Transverse colon (tissue), 4 donors: Measurements from ENCODE around the gene PRKACG.

Experiments used
- EP300 ChIP-seq: sonication (generic); formaldehyde crosslinking; IDR thresholded peaks from one replicate; pipeline ENCODE4 v1.6.1; 2017; ENCODE audit warnings: antibody characterized with exemption, low read depth
- POLR2A ChIP-seq: fragments of 450-650 bp; IDR thresholded peaks from one replicate; pipeline ENCODE4 v1.6.1; 2016; ENCODE audit warnings: antibody characterized with exemption, mild to moderate bottlenecking, moderate library complexity
- POLR2AphosphoS5 ChIP-seq, 3 donors: sonication (generic); formaldehyde crosslinking; IDR thresholded peaks; one replicate each; pipeline ENCODE4 v1.6.1; 2016; ENCODE audit warnings: antibody characterized with exemption in 3 of 3
- TF ChIP-seq, protein P1 (sequence below), 5 experiments: fragments of 200-600 bp in 3 of 5; fragments of 450-650 bp in 2 of 5; sonication (generic) in 3 of 5; IDR thresholded peaks; 1 replicate in 2 of 5; 2 replicates in 3 of 5; pipeline ENCODE4 v1.5.1; 2016 to 2017; ENCODE audit warnings: antibody characterized with exemption in 5 of 5, inconsistent platforms in 3 of 5, mild to moderate bottlenecking in 2 of 5, moderate library complexity in 1 of 5

DNA sequence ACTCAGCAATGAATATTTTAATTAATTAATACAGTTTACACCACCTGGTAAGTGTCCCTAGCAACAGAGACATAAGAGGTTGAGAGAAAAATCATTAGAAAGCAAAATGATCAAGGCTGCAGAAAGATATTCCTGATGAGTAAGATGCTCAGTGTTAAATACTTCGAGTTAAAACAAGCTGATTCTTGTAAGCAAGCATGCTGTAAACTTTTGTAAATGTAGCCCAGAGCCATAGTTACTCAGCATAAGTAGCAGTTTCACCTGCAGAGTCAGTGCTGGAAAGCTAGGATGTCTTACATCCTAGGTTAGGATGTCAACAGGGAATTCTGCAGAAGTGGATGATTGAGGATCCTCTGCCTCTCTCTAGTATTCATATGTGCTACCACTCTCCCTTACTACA, 4.2 kb downstream of the PRKACG start:
- TF ChIP-seq, protein P1, sequence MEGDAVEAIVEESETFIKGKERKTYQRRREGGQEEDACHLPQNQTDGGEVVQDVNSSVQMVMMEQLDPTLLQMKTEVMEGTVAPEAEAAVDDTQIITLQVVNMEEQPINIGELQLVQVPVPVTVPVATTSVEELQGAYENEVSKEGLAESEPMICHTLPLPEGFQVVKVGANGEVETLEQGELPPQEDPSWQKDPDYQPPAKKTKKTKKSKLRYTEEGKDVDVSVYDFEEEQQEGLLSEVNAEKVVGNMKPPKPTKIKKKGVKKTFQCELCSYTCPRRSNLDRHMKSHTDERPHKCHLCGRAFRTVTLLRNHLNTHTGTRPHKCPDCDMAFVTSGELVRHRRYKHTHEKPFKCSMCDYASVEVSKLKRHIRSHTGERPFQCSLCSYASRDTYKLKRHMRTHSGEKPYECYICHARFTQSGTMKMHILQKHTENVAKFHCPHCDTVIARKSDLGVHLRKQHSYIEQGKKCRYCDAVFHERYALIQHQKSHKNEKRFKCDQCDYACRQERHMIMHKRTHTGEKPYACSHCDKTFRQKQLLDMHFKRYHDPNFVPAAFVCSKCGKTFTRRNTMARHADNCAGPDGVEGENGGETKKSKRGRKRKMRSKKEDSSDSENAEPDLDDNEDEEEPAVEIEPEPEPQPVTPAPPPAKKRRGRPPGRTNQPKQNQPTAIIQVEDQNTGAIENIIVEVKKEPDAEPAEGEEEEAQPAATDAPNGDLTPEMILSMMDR (IDR thresholded peaks at IDR 0.05) = no peak
- TF ChIP-seq EP300 (no peak), POLR2A (no peak), POLR2AphosphoS5 (IDR thresholded peaks at IDR 0.05) (no peak)
